HepG2 (cell line): Measurements from ENCODE around the gene RBP7. TPM values are rescaled to one million over a fixed set of nuclear protein-coding genes. Genes with fewer than 3 reads are reported as not detected.

Experiments
- ATAC-seq: fragments of 200-7000 bp; cut with Tn5 transposase; 3 replicates; pipeline ENCODE4 v1.9.1; 2020; ENCODE audit warnings: mild to moderate bottlenecking, moderate library complexity
- BruUV-seq: library from RNA; stranded (reverse); fragments of 400-500 nt; replicated peaks from 2 replicates; lab custom pipeline; 2021; lab: Mats Ljungman, UMichigan
- CTCF ChIA-PET: fragments of 300-600 bp; formaldehyde crosslinking; extraction: SDS; loops from one replicate; lab custom pipeline; 2021; ENCODE audit warnings: low total read pairs, inconsistent platforms, low intra/inter-chr PET ratio; lab: Yijun Ruan, JAX
- POLR2A ChIA-PET: fragments of 350-600 bp; sonication (Branson Sonifier 250); formaldehyde crosslinking; loops from one replicate; lab custom pipeline; 2020; ENCODE audit warnings: antibody characterized with exemption, inconsistent platforms; lab: Yijun Ruan, JAX
- DNase-seq: peaks from one replicate; pipeline ENCODE4 v3.0.0-alpha.2; 2015; ENCODE audit warnings: low spot score
- FAIRE-seq: peaks from 3 replicates; lab custom pipeline; 2011; peaks lifted over from hg19 to GRCh38; lab: Jason Lieb, UNC
- H2AFZ ChIP-seq: one replicate; pipeline ENCODE4 v1.6.1; 2011; ENCODE audit warnings: low read length, inconsistent platforms
- H3K27ac ChIP-seq: fragments of 300-600 bp; 3 replicates; pipeline ENCODE4 v1.8.0; 2011; ENCODE audit warnings: mixed run types, mild to moderate bottlenecking, mixed read lengths, low read length, inconsistent platforms; ENCODE audit not compliant: insufficient read depth; ENCODE audit errors: extremely low read length
- H3K27me3 ChIP-seq, 2 experiments: fragments of 200-600 bp in 1 of 2; 2 replicates in 1 of 2; 3 replicates in 1 of 2; pipeline versions ENCODE4 v1.6.0 to v1.8.0; 2011; ENCODE audit warnings: low read length in 2 of 2, mild to moderate bottlenecking in 2 of 2, moderate library complexity in 2 of 2, inconsistent platforms in 1 of 2; ENCODE audit not compliant: insufficient read depth in 2 of 2, control insufficient read depth in 1 of 2
- H3K36me3 ChIP-seq, 2 experiments: fragments of 200-600 bp in 1 of 2; replicated peaks in 1 of 2; 2 replicates in 1 of 2; 3 replicates in 1 of 2; pipeline versions ENCODE4 v1.5.1 to v1.8.0; 2011; ENCODE audit warnings: low read length in 2 of 2, inconsistent platforms in 1 of 2; ENCODE audit not compliant: insufficient read depth in 2 of 2, control insufficient read depth in 1 of 2
- H3K4me1 ChIP-seq: 2 replicates; pipeline ENCODE4 v1.5.1; 2012; ENCODE audit warnings: low read length, inconsistent platforms; ENCODE audit not compliant: insufficient read depth
- H3K4me2 ChIP-seq: 2 replicates; pipeline ENCODE4 v1.6.0; 2011; ENCODE audit warnings: low read depth, low read length, inconsistent platforms
- H3K4me3 ChIP-seq, 3 experiments: fragments of 200-600 bp in 1 of 3; sonication (generic), shearing (Covaris generic) in 1 of 3; replicated peaks in 1 of 3; 2 replicates each; pipeline ENCODE4 v1.5.1; 2011 to 2016; ENCODE audit warnings: low read length in 3 of 3, inconsistent platforms in 2 of 3, low read depth in 2 of 3, mild to moderate bottlenecking in 2 of 3, control low read depth in 1 of 3, mixed read lengths in 1 of 3; ENCODE audit not compliant: insufficient read depth in 1 of 3
- H3K79me2 ChIP-seq: one replicate; pipeline ENCODE4 v1.6.1; 2011; ENCODE audit warnings: low read length, inconsistent platforms; ENCODE audit not compliant: insufficient read depth
- H3K9ac ChIP-seq: 2 replicates; pipeline ENCODE4 v1.6.0; 2011; ENCODE audit warnings: mild to moderate bottlenecking, low read depth, low read length, inconsistent platforms; ENCODE audit not compliant: insufficient read depth
- H3K9me3 ChIP-seq: 2 replicates; pipeline ENCODE4 v1.5.1; 2012; ENCODE audit warnings: mild to moderate bottlenecking, low read length
- H4K20me1 ChIP-seq: 2 replicates; pipeline ENCODE4 v1.6.0; 2011; ENCODE audit warnings: inconsistent platforms, mild to moderate bottlenecking, low read length, moderate library complexity; ENCODE audit not compliant: insufficient read depth
- ATM ChIP-seq: fragments of 450-650 bp; IDR thresholded peaks from 2 replicates; pipeline ENCODE4 v1.7.1; 2017; ENCODE audit warnings: mild to moderate bottlenecking, borderline replicate concordance
- EHMT2 ChIP-seq: fragments of 200-600 bp; sonication (generic); IDR thresholded peaks from 2 replicates; pipeline ENCODE4 v1.7.0; 2017; ENCODE audit warnings: antibody characterized with exemption, low read depth, low read length, borderline replicate concordance
- POLR2A ChIP-seq, 2 experiments: IDR thresholded peaks; 2 replicates each; pipeline ENCODE4 v1.6.1; 2011; ENCODE audit warnings: low read depth in 2 of 2, low read length in 2 of 2, mild to moderate bottlenecking in 1 of 2, moderate library complexity in 1 of 2; ENCODE audit not compliant: insufficient read depth in 1 of 2
- RBAK ChIP-seq: sonication (generic); formaldehyde crosslinking; IDR thresholded peaks from 2 replicates; pipeline ENCODE4 v1.5.1; 2020; ENCODE audit warnings: mild to moderate bottlenecking, missing genetic modification reagents
- ZFP36 ChIP-seq: fragments of 150-350 bp; IDR thresholded peaks from 2 replicates; pipeline ENCODE4 v1.6.1; 2018; ENCODE audit warnings: borderline replicate concordance, low read length, low read depth; ENCODE audit not compliant: partially characterized antibody
- ZNF569 ChIP-seq: sonication (generic); formaldehyde crosslinking; IDR thresholded peaks from 2 replicates; pipeline ENCODE4 v1.5.0; 2020; ENCODE audit warnings: mild to moderate bottlenecking, missing genetic modification reagents, moderate library complexity, borderline replicate concordance
- ZNF629 ChIP-seq: sonication (generic); formaldehyde crosslinking; conservative IDR thresholded peaks from 2 replicates; pipeline ENCODE4 v1.5.0; 2020; ENCODE audit warnings: missing genetic modification reagents
- ZNF747 ChIP-seq: sonication (generic); formaldehyde crosslinking; IDR thresholded peaks from 2 replicates; pipeline ENCODE4 v1.8.1; 2023; ENCODE audit warnings: missing genetic modification reagents, mild to moderate bottlenecking, borderline replicate concordance
- WGBS: methylation state at CpG from one replicate; pipeline ENCODE4 v1.1.6; 2017; ENCODE audit warnings: low lambda C conversion rate; 5-methylcytosine and 5-hydroxymethylcytosine counted together
- in situ Hi-C: cut with HindIII; loops from 2 replicates; pipeline ENCODE4 v1.10.0; 2017; ENCODE audit warnings: low pct_unique_long_range_greater_than_20kb; ENCODE audit not compliant: extremely low pct_ligation_motif_present
- intact Hi-C: fragments of 100-400 bp; cut with micrococcal nuclease; formaldehyde crosslinking; loops from one replicate; pipeline ENCODE4 v1.10.0; 2022; ENCODE audit not compliant: unreplicated experiment
- polyA plus RNA-seq, 8 experiments: library from polyadenylated mRNA; depleted of rRNA in 3 of 8; stranded (reverse) in 7 of 8; unstranded in 1 of 8; fragments of >200 nt; fragmentation: Illumina TruSeq in 4 of 8; extraction: Trizol in 4 of 8; gene quantifications; 2 replicates each; pipeline versions ENCODE4 v1.2.1 to v1.2.3, GENCODE V29; 2011 to 2016; ENCODE audit warnings: low read depth in 4 of 8, missing spikeins in 1 of 8, mixed read lengths in 1 of 8; ENCODE audit not compliant: insufficient read depth in 1 of 8
- total RNA-seq, 5 experiments: library from RNA; depleted of rRNA; stranded (reverse); fragments of >200 nt; fragmentation: Illumina TruSeq; extraction: Trizol; gene quantifications; 2 replicates each; pipeline ENCODE4 v1.2.3, GENCODE V29; 2016; ENCODE audit warnings: low read depth in 1 of 5
- TF ChIP-seq, protein P1 (sequence below): sonication (generic); formaldehyde crosslinking; IDR thresholded peaks from 2 replicates; pipeline ENCODE4 v1.5.0; 2020; ENCODE audit warnings: mild to moderate bottlenecking, missing genetic modification reagents

Gene RBP7
- total and polyA plus RNA-seq, 2 of the 13 experiments (the other 11 are each of a cell fraction or from before 2014, with no cell fraction given) = 1.6 to 2.0 TPM

DNA sequence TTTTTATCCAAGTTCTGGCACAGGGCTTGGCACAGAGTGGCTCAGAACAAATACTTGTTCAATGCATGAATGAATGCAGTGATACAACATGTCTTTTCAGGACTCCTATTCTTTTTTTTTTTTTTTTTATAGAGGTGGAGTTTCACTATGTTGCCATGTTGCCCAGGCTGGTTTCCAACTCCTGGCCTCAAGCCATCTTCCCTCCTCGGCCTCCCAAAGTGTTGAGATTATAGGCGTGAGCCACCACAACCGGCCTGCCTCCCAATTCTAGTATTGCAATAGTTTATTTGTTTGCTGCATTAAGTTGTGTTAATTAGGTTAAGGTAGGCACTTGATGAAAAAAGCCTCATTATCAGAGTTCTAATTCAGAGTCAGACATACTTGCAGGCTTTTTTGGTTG lies 53.6 kb downstream of the RBP7 start:
- CTCF ChIA-PET = no interaction called here
- POLR2A ChIA-PET = no interaction called here

More for the DNA sequence above, 53.6 kb downstream of the RBP7 start:
- intact Hi-C loops (no loop called here), in situ Hi-C loops (no loop called here)
- Histone ChIP-seq H3K9ac (no peak overlapping the region), H4K20me1 (no peaks in the 10 kb centered on the region; the same call in 1 of the 2 replicates), H3K4me1 (peaks cover 26% of the 10 kb centered on the region), H3K4me3 (no peak overlapping the region), H3K79me2 (peaks cover 62% of the 10 kb centered on the region), H3K27me3 (no peaks in the 10 kb centered on the region), H3K9me3 (no peaks in the 10 kb centered on the region), H2AFZ (no peak overlapping the region), H3K27ac (no peak overlapping the region), H3K36me3 (peaks cover 4 to 16% of the 10 kb centered on the region in 2 experiments; a peak in 1 of 5 replicates), H3K4me2 (no peak overlapping the region)
- WGBS = 98% methylated on average over 3 of the region's 3 CpGs
- FAIRE-seq = no peak
- no peak for DNase-seq
- no TSS peak for BruUV-seq
- no peak for ATAC-seq
- no peak for TF ChIP-seq ZNF747 (CRISPR knock-in tag)
- no peak for TF ChIP-seq EHMT2
- no peak for TF ChIP-seq RBAK (CRISPR knock-in tag)
- TF ChIP-seq ATM = no peak
- TF ChIP-seq ZFP36 = no peak
- TF ChIP-seq, protein P1, sequence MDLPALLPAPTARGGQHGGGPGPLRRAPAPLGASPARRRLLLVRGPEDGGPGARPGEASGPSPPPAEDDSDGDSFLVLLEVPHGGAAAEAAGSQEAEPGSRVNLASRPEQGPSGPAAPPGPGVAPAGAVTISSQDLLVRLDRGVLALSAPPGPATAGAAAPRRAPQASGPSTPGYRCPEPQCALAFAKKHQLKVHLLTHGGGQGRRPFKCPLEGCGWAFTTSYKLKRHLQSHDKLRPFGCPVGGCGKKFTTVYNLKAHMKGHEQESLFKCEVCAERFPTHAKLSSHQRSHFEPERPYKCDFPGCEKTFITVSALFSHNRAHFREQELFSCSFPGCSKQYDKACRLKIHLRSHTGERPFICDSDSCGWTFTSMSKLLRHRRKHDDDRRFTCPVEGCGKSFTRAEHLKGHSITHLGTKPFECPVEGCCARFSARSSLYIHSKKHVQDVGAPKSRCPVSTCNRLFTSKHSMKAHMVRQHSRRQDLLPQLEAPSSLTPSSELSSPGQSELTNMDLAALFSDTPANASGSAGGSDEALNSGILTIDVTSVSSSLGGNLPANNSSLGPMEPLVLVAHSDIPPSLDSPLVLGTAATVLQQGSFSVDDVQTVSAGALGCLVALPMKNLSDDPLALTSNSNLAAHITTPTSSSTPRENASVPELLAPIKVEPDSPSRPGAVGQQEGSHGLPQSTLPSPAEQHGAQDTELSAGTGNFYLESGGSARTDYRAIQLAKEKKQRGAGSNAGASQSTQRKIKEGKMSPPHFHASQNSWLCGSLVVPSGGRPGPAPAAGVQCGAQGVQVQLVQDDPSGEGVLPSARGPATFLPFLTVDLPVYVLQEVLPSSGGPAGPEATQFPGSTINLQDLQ (CRISPR knock-in tag) = no peak
- TF ChIP-seq ZNF569 (CRISPR knock-in tag) = no peak
- TF ChIP-seq POLR2A (IDR thresholded peaks at IDR 0.05; ENCODE audit: insufficient read depth in 1 of 2, low read depth in 2 of 2, low read length in 2 of 2) = no peak
- TF ChIP-seq ZNF629 (CRISPR knock-in tag) = no peak
